Dermis blood vessel endothelial cell (primary cell): ENCODE results near the gene CKAP4. TPM values are rescaled to one million over a fixed set of nuclear protein-coding genes. Genes with fewer than 3 reads are reported as not detected.

Experiments used
- DNase-seq: peaks from one replicate; pipeline ENCODE4 v3.0.0; 2010
- total RNA-seq: library from RNA; depleted of rRNA; stranded (reverse); fragments of >200 nt; gene quantifications from 2 replicates; pipeline ENCODE4 v1.2.3, GENCODE V29; 2014

The CKAP4 gene
- total RNA-seq, 1 donor from 2014 or later: 72.7 TPM

GRCh38 chr12:106274575-106275121 is 26.8 kb upstream of the CKAP4 start:
- peak; percentile 45 for DNase-seq

- no peak for DNase-seq
Measured at GRCh38 chr12:106274012-106274411, 26.2 kb upstream of the CKAP4 start.

GRCh38 chr12:106273491-106273890 is 25.7 kb upstream of the CKAP4 start:
- DNase-seq: no peak

GRCh38 chr12:106271575-106272505 is 24.0 kb upstream of the CKAP4 start:
- no peak for DNase-seq

- DNase-seq: no peak
Measured at GRCh38 chr12:106269150-106269771, 21.4 kb upstream of the CKAP4 start.

- DNase-seq: no peak
Measured at GRCh38 chr12:106267535-106267934, 19.7 kb upstream of the CKAP4 start.

GRCh38 chr12:106265116-106265515 is 17.3 kb upstream of the CKAP4 start:
- no peak for DNase-seq

- no peak for DNase-seq
Measured at GRCh38 chr12:106258935-106259334, 11.1 kb upstream of the CKAP4 start.

- no peak for DNase-seq
Measured at GRCh38 chr12:106258226-106258625, 10.4 kb upstream of the CKAP4 start.

- no peak for DNase-seq
Measured at GRCh38 chr12:106256524-106256923, 8.7 kb upstream of the CKAP4 start.

- no peak for DNase-seq
Measured at GRCh38 chr12:106255952-106256351, 8.1 kb upstream of the CKAP4 start.

GRCh38 chr12:106255493-106255892 is 7.7 kb upstream of the CKAP4 start:
- DNase-seq: no peak

GRCh38 chr12:106254724-106255123 is 6.9 kb upstream of the CKAP4 start:
- DNase-seq: no peak

GRCh38 chr12:106251631-106252455 is 4.0 kb upstream of the CKAP4 start:
- no peak for DNase-seq

GRCh38 chr12:106249411-106250135 is 1.8 kb upstream of the CKAP4 start:
- no peak for DNase-seq

- DNase-seq: peak; percentile 73
Measured at GRCh38 chr12:106248846-106249371, 1.1 kb upstream of the CKAP4 start.

GRCh38 chr12:106248312-106248845 is 559 bp upstream of the CKAP4 start:
- peak; percentile 71 for DNase-seq

- peak; percentile 79 for DNase-seq
Measured at GRCh38 chr12:106246891-106247673, 738 bp downstream of the CKAP4 start.

GRCh38 chr12:106245767-106246166 is 2.1 kb downstream of the CKAP4 start:
- peak; percentile 80 for DNase-seq

GRCh38 chr12:106243620-106244019 is 4.2 kb downstream of the CKAP4 start:
- no peak for DNase-seq

- no peak for DNase-seq
Measured at GRCh38 chr12:106240821-106241220, 7.0 kb downstream of the CKAP4 start.
